T-helper 22 cell (primary cell): Measurements from ENCODE around the gene FOXJ1.
"Not testable (repeated sequence)": the region's sequence is repeated elsewhere in the genome, so short reads cannot be mapped to it uniquely, and the experiment has no call there.

Experiments
- DNase-seq: peaks from one replicate; pipeline ENCODE4 v3.0.0-alpha.2; 2020; ENCODE audit warnings: low read depth

Gene FOXJ1

GRCh38 chr17:76141212-76142038 is at the start of gene FOXJ1:
Gene FOXJ1, minus strand, starts transcription at chr17:76141245. Its CDS starts 850 bp downstream, at chr17:76140395.
- peak; percentile 84 for DNase-seq

GRCh38 chr17:76189741-76190140 is 48.7 kb upstream of the FOXJ1 start:
- DNase-seq = no peak

GRCh38 chr17:76189247-76189646 is 48.2 kb upstream of the FOXJ1 start:
- no peak for DNase-seq

- no peak for DNase-seq
Observed at GRCh38 chr17:76188213-76189016, 47.4 kb upstream of the FOXJ1 start.

- DNase-seq = not testable (repeated sequence)
Observed at GRCh38 chr17:76186774-76187173, 45.7 kb upstream of the FOXJ1 start.

- DNase-seq = no peak
Observed at GRCh38 chr17:76184290-76184689, 43.2 kb upstream of the FOXJ1 start.

GRCh38 chr17:76182016-76182764 is 41.1 kb upstream of the FOXJ1 start:
- DNase-seq = peak; percentile 73

GRCh38 chr17:76179496-76180467 is 38.7 kb upstream of the FOXJ1 start:
- DNase-seq = no peak

- no peak for DNase-seq
Observed at GRCh38 chr17:76178124-76178523, 37.1 kb upstream of the FOXJ1 start.

- DNase-seq = no peak
Observed at GRCh38 chr17:76176701-76177574, 35.9 kb upstream of the FOXJ1 start.

- DNase-seq = no peak
Observed at GRCh38 chr17:76174037-76174436, 33.0 kb upstream of the FOXJ1 start.

GRCh38 chr17:76173474-76173873 is 32.4 kb upstream of the FOXJ1 start:
- no peak for DNase-seq

GRCh38 chr17:76171706-76172105 is 30.7 kb upstream of the FOXJ1 start:
- DNase-seq = no peak

- no peak for DNase-seq
Observed at GRCh38 chr17:76170114-76170513, 29.1 kb upstream of the FOXJ1 start.

GRCh38 chr17:76166906-76167305 is 25.9 kb upstream of the FOXJ1 start:
- DNase-seq = no peak

GRCh38 chr17:76166168-76166567 is 25.1 kb upstream of the FOXJ1 start:
- DNase-seq = no peak

- DNase-seq = no peak
Observed at GRCh38 chr17:76164331-76164730, 23.3 kb upstream of the FOXJ1 start.

- DNase-seq = no peak
Observed at GRCh38 chr17:76163919-76164318, 22.9 kb upstream of the FOXJ1 start.

GRCh38 chr17:76161619-76162266 is 20.7 kb upstream of the FOXJ1 start:
- no peak for DNase-seq
